Lower leg skin (tissue), 4 donors: Measurements from ENCODE around the gene WEE1. TPM values are rescaled to one million over a fixed set of nuclear protein-coding genes. Genes with fewer than 3 reads are reported as not detected.
A peak's percentile ranks its signal among the peaks of the same experiment; 100 is the strongest.

ENCODE experiments used
- DNase-seq, 2 donors: peaks; one replicate each; pipeline ENCODE4 v3.0.0-alpha.2; 2019; ENCODE audit warnings: low spot score in 2 of 2
- H3K4me3 ChIP-seq: fragments of 200-600 bp; sonication (generic); 2 replicates; pipeline ENCODE4 v1.5.1; 2017; ENCODE audit warnings: mild to moderate bottlenecking, low read depth; ENCODE audit not compliant: poor library complexity, severe bottlenecking
- POLR2A ChIP-seq, 2 donors: fragments of 450-650 bp; IDR thresholded peaks; one replicate each; pipeline ENCODE4 v1.6.1; 2016 to 2017; ENCODE audit warnings: antibody characterized with exemption in 2 of 2, mild to moderate bottlenecking in 1 of 2, moderate library complexity in 1 of 2
- WGBS, 2 donors: methylation state at CpG; one replicate each; pipeline ENCODE4 v1.1.5; 2018; 5-methylcytosine and 5-hydroxymethylcytosine counted together
- intact Hi-C: fragments of 100-400 bp; cut with DNase I; formaldehyde crosslinking; loops from one replicate; pipeline ENCODE4 v1.15.0; 2023; ENCODE audit warnings: low total_unique reads
- total RNA-seq, 4 donors: library from RNA; depleted of rRNA; stranded (reverse); fragments of >200 nt; gene quantifications; one replicate each; pipeline ENCODE4 v1.1.0, GENCODE V29; 2016
- TF ChIP-seq, protein P1 (sequence below), 3 donors: fragments of 450-650 bp; IDR thresholded peaks; one replicate each; pipeline ENCODE4 v1.5.1; 2016; ENCODE audit warnings: antibody characterized with exemption in 3 of 3, mild to moderate bottlenecking in 3 of 3, moderate library complexity in 2 of 3

WEE1 gene
- total RNA-seq, 4 donors from 2014 or later: 67.5 to 135 (median 107) TPM

DNA sequence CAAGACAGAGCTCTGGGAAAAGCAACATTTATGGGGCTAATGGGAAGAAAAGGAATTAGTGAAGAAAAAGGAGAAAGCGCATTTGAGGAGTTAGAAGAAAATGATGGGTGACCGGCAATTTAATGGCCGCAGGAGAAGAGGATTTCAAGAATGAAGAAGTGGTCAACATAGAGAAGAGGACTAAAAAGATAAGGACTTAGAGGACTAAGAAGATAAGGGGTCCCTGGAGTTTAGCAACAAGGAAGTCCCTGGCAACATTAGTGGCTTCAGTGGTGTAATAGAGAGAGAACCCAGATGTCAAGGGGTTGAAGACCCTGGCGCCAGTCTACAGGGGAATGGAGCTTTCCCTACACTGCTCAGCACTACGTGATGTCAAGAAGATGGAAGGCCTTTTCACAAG is 32.3 kb downstream of the WEE1 start:
- H3K4me3 ChIP-seq: no peak overlapping the region
- 91 to 98% methylated on average over 5 of the region's 5 CpGs for WGBS, 2 donors
- DNase-seq: no peak
- intact Hi-C loops: no loop called here
- TF ChIP-seq, protein P1, sequence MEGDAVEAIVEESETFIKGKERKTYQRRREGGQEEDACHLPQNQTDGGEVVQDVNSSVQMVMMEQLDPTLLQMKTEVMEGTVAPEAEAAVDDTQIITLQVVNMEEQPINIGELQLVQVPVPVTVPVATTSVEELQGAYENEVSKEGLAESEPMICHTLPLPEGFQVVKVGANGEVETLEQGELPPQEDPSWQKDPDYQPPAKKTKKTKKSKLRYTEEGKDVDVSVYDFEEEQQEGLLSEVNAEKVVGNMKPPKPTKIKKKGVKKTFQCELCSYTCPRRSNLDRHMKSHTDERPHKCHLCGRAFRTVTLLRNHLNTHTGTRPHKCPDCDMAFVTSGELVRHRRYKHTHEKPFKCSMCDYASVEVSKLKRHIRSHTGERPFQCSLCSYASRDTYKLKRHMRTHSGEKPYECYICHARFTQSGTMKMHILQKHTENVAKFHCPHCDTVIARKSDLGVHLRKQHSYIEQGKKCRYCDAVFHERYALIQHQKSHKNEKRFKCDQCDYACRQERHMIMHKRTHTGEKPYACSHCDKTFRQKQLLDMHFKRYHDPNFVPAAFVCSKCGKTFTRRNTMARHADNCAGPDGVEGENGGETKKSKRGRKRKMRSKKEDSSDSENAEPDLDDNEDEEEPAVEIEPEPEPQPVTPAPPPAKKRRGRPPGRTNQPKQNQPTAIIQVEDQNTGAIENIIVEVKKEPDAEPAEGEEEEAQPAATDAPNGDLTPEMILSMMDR (IDR thresholded peaks at IDR 0.05): no peak
- TF ChIP-seq POLR2A (IDR thresholded peaks at IDR 0.05): no peak

DNA sequence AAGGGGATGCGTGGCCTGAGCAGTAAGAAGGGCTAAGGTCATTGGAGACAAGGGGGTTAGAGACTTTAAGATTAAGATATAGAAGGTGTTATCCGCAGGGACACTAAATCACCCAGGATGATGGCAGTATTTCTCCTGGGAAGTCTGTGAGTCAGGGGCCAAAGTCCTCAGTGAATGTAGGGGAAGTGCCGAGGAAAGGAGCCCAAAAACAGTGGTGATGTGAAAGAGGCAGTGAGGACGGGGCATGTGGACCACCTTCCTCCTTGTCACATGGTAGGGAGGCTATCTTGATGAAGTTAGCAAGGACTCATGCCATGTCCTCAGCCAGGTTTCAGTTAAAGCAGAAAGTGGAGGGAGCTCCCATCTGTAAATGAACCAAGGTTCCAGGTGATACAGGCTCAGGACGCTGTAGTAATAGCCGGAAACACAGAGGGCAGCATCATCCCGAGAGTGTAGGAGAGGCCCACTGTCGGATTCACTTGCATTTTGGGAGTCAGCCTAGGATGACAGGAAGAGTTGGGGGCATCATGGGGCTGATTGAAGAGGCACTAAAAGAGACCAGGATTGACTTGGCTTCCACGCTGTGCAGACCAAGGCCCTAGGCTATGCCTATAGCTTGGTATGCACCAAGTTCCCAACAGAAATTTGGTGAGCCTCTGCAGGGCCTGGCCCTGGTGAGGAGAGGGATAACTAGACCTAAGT is 33.5 kb downstream of the WEE1 start:
- WGBS, 2 donors: 88 to 91% methylated on average over 9 of the region's 9 CpGs

DNA sequence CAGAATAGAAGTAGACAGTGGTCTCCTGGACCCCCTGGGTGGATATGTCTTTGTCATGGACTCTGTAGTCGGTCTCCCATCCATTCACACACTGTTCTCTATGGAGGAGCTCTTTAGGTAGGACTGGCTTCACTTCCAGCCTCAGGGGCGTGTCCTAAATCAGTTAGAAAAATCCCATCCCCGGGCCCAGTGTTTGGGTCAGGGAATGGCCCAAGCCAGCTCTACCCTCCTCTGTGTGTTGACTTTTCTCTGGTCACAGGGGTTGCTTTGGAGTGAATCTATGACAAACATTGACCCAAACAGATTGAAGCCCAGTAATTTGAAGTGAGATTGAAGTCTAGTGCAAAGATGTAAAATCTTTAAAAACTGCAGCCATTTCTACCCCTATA is 34.0 kb downstream of the WEE1 start:
- WGBS, 2 donors: 74 to 75% methylated on average over 3 of the region's 3 CpGs
- DNase-seq: no peak
- no peak overlapping the region for H3K4me3 ChIP-seq
- intact Hi-C loops: no loop called here
- no peak for TF ChIP-seq POLR2A (IDR thresholded peaks at IDR 0.05)
- TF ChIP-seq, protein P1 (IDR thresholded peaks at IDR 0.05): no peak

More for the DNA sequence above, 33.5 kb downstream of the WEE1 start:
- TF ChIP-seq POLR2A (IDR thresholded peaks at IDR 0.05): no peak
- TF ChIP-seq, protein P1 (IDR thresholded peaks at IDR 0.05): no peak
- DNase-seq: no peak
- intact Hi-C loops: no loop called here
- no peak overlapping the region for H3K4me3 ChIP-seq

DNA sequence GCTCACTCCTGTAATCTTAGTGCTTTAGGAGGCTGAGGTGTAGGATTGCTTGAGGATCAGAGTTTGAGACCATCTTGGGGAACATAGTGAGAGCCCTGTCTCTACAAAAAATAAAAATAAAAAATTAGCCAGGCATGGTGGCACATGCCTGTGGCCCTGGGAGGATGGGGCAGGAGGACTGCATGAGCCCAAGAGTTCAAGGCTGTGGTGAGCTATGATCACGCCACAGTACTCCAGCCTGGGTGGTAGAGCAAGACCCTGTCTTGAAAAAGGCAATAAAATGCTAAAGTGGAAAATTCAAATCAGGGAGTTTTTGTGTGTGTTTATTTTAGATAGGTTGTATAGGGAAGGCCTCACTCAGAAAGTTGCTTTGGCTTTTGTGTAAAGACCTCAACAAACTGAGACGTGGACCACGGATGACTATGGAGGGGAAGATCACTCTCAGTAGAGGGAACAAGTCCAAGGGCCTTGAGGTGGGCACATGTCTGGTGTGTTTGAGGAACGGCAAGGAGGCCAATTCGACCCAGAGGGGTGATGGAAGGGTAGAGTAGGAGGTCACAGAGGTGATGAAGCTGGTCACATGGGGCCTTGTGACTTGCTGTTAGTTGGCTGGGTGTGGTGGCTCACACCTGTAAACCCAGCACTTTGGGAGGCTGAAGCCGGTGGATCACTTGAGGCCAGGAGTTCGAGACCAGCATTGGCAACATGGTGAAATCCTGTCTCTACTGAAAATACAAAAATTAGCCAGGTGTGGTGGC is 35.7 kb downstream of the WEE1 start:
- no peak overlapping the region for H3K4me3 ChIP-seq
- 96 to 97% methylated on average over 7 of the region's 7 CpGs for WGBS, 2 donors
- intact Hi-C loops: no loop called here
- DNase-seq: peak in 1 of 2 donors; percentile 48
- TF ChIP-seq, protein P1 (IDR thresholded peaks at IDR 0.05): no peak
- TF ChIP-seq POLR2A (IDR thresholded peaks at IDR 0.05): no peak

DNA sequence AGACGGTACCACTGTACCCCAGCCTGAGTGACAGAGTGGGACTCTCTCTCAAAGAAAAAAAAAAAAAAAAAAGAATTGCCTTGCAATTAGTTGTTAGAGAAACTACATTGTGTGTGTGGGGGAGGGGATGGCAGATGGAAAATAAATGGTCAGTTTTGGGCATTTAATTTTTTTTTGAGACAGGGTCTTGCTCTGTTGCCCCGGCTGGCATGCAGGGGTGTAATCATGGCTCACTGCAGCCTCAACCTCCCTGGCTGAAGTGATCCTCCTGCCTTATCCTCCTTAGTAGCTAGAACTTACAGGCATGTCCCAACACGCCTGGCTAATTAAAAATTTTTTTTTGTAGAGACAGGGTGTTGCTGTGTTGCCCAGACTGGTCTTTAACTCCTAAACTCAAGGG is 36.4 kb downstream of the WEE1 start:
- DNase-seq: no peak
- intact Hi-C loops: loop anchor here (5.0 kb wide), 1 partner anchor 127 kb away; no protein-coding TSS in a partner anchor
- 93% methylated on average over 3 of the region's 3 CpGs for WGBS, 2 donors
- TF ChIP-seq POLR2A (IDR thresholded peaks at IDR 0.05): no peak
- H3K4me3 ChIP-seq: no peak overlapping the region

DNA sequence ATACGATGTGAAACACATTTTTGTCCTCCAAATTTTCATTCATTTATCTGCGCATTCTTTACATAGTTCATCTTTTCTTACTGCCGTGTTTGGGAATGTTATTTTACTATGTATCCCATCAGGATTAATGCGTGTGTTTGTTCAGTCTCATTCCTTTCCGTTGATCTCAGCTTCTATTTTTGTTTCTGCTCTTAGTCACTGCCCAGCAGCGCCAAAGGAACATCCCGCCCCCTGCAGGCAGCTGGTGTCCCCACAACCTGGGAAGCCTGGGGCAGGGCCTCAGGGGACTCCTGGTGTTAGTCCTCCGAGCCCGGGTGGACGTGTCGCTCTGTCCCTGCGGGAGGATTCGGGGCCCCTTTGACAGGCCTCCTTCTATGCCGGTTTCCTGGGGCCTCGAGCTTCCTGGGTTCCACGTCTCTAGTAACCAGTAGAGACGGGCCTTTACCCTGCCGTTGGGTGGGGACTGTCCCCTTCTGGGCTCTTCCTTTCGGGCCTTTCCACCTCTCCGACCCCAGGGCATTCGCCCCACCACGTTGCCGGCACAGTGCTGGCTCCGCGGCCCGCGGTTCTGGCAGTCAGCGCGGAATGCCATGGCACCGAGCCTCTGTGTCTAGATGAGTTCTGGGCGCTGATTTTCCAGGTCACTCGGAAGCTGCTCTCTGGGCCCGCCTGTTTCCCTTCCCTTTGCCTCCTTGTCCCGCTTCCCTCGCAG is 39.8 kb downstream of the WEE1 start:
- intact Hi-C loops: loop anchor here (5.0 kb wide), 1 partner anchor 124 kb away; no protein-coding TSS in a partner anchor
- TF ChIP-seq, protein P1 (IDR thresholded peaks at IDR 0.05): peak in 1 of 3 donors; percentile 86
- TF ChIP-seq POLR2A (IDR thresholded peaks at IDR 0.05): no peak
- peak overlapping the region; percentile 27 for H3K4me3 ChIP-seq
- WGBS, 2 donors: 1% methylated on average over 30 to 31 of the region's 35 CpGs
- peak; percentile 92 to 99 for DNase-seq
